ENCODE data around the gene NPPB.

GRCh38 chr1:11854519-11854918 lies 4.2 kb downstream of the NPPB start:
- TF ChIP-seq, protein P1, sequence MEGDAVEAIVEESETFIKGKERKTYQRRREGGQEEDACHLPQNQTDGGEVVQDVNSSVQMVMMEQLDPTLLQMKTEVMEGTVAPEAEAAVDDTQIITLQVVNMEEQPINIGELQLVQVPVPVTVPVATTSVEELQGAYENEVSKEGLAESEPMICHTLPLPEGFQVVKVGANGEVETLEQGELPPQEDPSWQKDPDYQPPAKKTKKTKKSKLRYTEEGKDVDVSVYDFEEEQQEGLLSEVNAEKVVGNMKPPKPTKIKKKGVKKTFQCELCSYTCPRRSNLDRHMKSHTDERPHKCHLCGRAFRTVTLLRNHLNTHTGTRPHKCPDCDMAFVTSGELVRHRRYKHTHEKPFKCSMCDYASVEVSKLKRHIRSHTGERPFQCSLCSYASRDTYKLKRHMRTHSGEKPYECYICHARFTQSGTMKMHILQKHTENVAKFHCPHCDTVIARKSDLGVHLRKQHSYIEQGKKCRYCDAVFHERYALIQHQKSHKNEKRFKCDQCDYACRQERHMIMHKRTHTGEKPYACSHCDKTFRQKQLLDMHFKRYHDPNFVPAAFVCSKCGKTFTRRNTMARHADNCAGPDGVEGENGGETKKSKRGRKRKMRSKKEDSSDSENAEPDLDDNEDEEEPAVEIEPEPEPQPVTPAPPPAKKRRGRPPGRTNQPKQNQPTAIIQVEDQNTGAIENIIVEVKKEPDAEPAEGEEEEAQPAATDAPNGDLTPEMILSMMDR (IDR thresholded peaks at IDR 0.05), result no peak
- no peak for TF ChIP-seq POLR2A (IDR thresholded peaks at IDR 0.05)
